Uterus (tissue), 4 donors: ENCODE results near the gene IL1R1. TPM values are rescaled to one million over a fixed set of nuclear protein-coding genes. Genes with fewer than 3 reads are reported as not detected.

Experiments
- DNase-seq, 2 donors: peaks; one replicate each; pipeline ENCODE4 v3.0.0-alpha.2; 2019 to 2020
- H3K27ac ChIP-seq, 2 donors: fragments of 200-600 bp; sonication (generic); 1 replicate in 1 of 2; 2 replicates in 1 of 2; pipeline ENCODE4 v1.5.1; 2016 to 2018
- H3K27me3 ChIP-seq, 2 donors: fragments of 200-600 bp; sonication (generic); one replicate each; pipeline ENCODE4 v1.5.1; 2018 to 2019; ENCODE audit warnings: control low read depth in 1 of 2
- H3K36me3 ChIP-seq, 2 donors: fragments of 200-600 bp; sonication (generic); one replicate each; pipeline ENCODE4 v1.5.1; 2019; ENCODE audit warnings: control low read depth in 1 of 2
- H3K4me1 ChIP-seq, 2 donors: fragments of 200-600 bp; sonication (generic); one replicate each; pipeline ENCODE4 v1.5.1; 2018 to 2019; ENCODE audit warnings: control low read depth in 1 of 2
- H3K4me3 ChIP-seq, 2 donors: fragments of 200-600 bp; sonication (generic); 1 replicate in 1 of 2; 2 replicates in 1 of 2; pipeline ENCODE4 v1.5.1; 2018 to 2019; ENCODE audit warnings: mild to moderate bottlenecking in 1 of 2
- H3K9me3 ChIP-seq, 2 donors: fragments of 200-600 bp; sonication (generic); one replicate each; pipeline ENCODE4 v1.5.1; 2019; ENCODE audit warnings: control low read depth in 1 of 2
- CTCF ChIP-seq, 4 experiments: fragments of 200-600 bp in 2 of 4; fragments of 450-650 bp in 2 of 4; sonication (generic) in 2 of 4; IDR thresholded peaks; one replicate each; pipeline ENCODE4 v1.5.1; 2016 to 2019; ENCODE audit warnings: antibody characterized with exemption in 4 of 4, mild to moderate bottlenecking in 2 of 4, moderate library complexity in 1 of 4
- POLR2A ChIP-seq, 2 donors: fragments of 450-650 bp; IDR thresholded peaks; one replicate each; pipeline ENCODE4 v1.6.1; 2016; ENCODE audit warnings: antibody characterized with exemption in 2 of 2, mild to moderate bottlenecking in 1 of 2, moderate library complexity in 1 of 2
- intact Hi-C: fragments of 100-400 bp; cut with DNase I; formaldehyde crosslinking; loops from one replicate; pipeline ENCODE4 v1.15.1; 2023; ENCODE audit warnings: low total_unique reads
- total RNA-seq, 4 donors: library from RNA; depleted of rRNA in 3 of 4; stranded (reverse); fragments of >200 nt in 3 of 4; gene quantifications; one replicate each; pipeline versions ENCODE4 v1.1.0 to v1.2.4, GENCODE V29; 2014 to 2023
- donor health status: DM: yes; HTN: yes; CAD: no.

IL1R1 gene
- total RNA-seq, 4 donors from 2014 or later: 43.8 to 94.9 (median 70.1) TPM

- Histone ChIP-seq H3K27ac (peak overlapping the region; percentile 75 to 94), H3K36me3 (no peaks in the 10 kb centered on the region), H3K4me3 (peak overlapping the region; percentile 57 to 71), H3K4me1 (no peaks in the 10 kb centered on the region), H3K27me3 (no peaks in the 10 kb centered on the region), H3K9me3 (no peaks in the 10 kb centered on the region)
- intact Hi-C loops: loop anchor here (10.0 kb wide), 1 partner anchor 116 kb away; no protein-coding TSS in a partner anchor
- TF ChIP-seq CTCF (IDR thresholded peaks at IDR 0.05): no peak
- TF ChIP-seq POLR2A (IDR thresholded peaks at IDR 0.05): peak in 1 of 2 donors; percentile 34
- peak; percentile 29 to 58 for DNase-seq
Measured at GRCh38 chr2:102141011-102141943, 1.3 kb upstream of the IL1R1 start.

DNA sequence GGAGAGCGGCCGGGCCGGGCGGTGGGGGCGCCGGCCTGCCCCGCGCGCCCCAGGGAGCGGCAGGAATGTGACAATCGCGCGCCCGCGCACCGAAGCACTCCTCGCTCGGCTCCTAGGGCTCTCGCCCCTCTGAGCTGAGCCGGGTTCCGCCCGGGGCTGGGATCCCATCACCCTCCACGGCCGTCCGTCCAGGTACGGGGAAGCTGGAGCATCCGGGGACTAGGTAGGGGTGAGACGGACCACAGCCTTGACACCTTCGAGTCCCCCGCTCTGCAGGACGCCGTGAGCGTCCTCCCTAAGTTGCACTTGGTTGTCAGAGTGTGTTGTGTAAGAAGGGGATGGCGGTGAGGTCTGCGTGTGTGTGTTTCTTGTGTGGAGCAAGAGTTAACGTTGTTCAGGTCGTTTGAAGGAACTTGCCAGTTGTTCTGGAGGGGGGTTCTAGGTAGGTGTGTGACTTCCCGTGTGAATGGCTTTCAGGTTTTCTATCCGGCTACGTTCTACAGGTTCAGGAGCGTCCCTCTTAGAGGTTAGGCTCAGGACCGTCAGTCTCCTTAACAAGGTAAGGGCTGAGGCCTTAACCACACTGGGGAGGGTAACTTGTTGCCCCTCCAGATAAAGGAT lies 393 bp downstream of the IL1R1 start:
- H3K27me3 ChIP-seq: no peaks in the 10 kb centered on the region
- peak overlapping the region; percentile 75 to 94 for H3K27ac ChIP-seq
- H3K4me3 ChIP-seq: peak overlapping the region; percentile 57 to 71
- DNase-seq: peak in 1 of 2 donors; percentile 38
- H3K36me3 ChIP-seq: no peaks in the 10 kb centered on the region
- H3K9me3 ChIP-seq: no peaks in the 10 kb centered on the region
- H3K4me1 ChIP-seq: no peaks in the 10 kb centered on the region
- intact Hi-C loops: loop anchor here (10.0 kb wide), 1 partner anchor 118 kb away; no protein-coding TSS in a partner anchor
- TF ChIP-seq CTCF (IDR thresholded peaks at IDR 0.05) (no peak), POLR2A (IDR thresholded peaks at IDR 0.05) (no peak)

GRCh38 chr2:102143450-102143985 lies 972 bp downstream of the IL1R1 start:
- Histone ChIP-seq H3K4me3 (peak overlapping the region; percentile 57 to 71), H3K27me3 (no peaks in the 10 kb centered on the region), H3K9me3 (no peaks in the 10 kb centered on the region), H3K4me1 (no peaks in the 10 kb centered on the region), H3K27ac (peak overlapping the region; percentile 75 to 94), H3K36me3 (no peaks in the 10 kb centered on the region)
- DNase-seq: peak in 1 of 2 donors; percentile 31
- TF ChIP-seq POLR2A (IDR thresholded peaks at IDR 0.05): no peak
- no peak for TF ChIP-seq CTCF (IDR thresholded peaks at IDR 0.05)
- intact Hi-C loops: loop anchor here (10.0 kb wide), 1 partner anchor 119 kb away; no protein-coding TSS in a partner anchor

GRCh38 chr2:102144128-102144527 lies 1.6 kb downstream of the IL1R1 start:
- H3K36me3 ChIP-seq: no peaks in the 10 kb centered on the region
- TF ChIP-seq POLR2A (IDR thresholded peaks at IDR 0.05): no peak
- no peak for TF ChIP-seq CTCF (IDR thresholded peaks at IDR 0.05)
- peak overlapping the region; percentile 57 to 71 for H3K4me3 ChIP-seq
- no peaks in the 10 kb centered on the region for H3K4me1 ChIP-seq
- intact Hi-C loops: loop anchor here (10.0 kb wide), 1 partner anchor 119 kb away; no protein-coding TSS in a partner anchor
- no peaks in the 10 kb centered on the region for H3K9me3 ChIP-seq
- no peaks in the 10 kb centered on the region for H3K27me3 ChIP-seq
- H3K27ac ChIP-seq: peak overlapping the region in 1 of 2 donors; percentile 94
- peak in 1 of 2 donors; percentile 33 for DNase-seq
